Measurements from ENCODE around the gene PRKX.

Gene PRKX

GRCh38 chrX:3713937-3714434 lies 537 bp upstream of the PRKX start:
- TF ChIP-seq MAX (IDR thresholded peaks at IDR 0.05) (no peak), EP300 (IDR thresholded peaks at IDR 0.05; ENCODE audit: borderline replicate concordance) (no peak), TAF1 (IDR thresholded peaks at IDR 0.05; ENCODE audit: low read depth) (no peak), NFIC (IDR thresholded peaks at IDR 0.05) (no peak), YY1 (IDR thresholded peaks at IDR 0.05; ENCODE audit: low read depth) (no peak), ZBTB7A (IDR thresholded peaks at IDR 0.05; ENCODE audit: low read depth) (no peak), FOXM1 (IDR thresholded peaks at IDR 0.05; ENCODE audit: borderline replicate concordance, low read depth) (no peak), CREB1 (IDR thresholded peaks at IDR 0.05; ENCODE audit: low read depth) (no peak), RAD21 (IDR thresholded peaks at IDR 0.05; ENCODE audit: low read depth) (no peak), USF1 (IDR thresholded peaks at IDR 0.05) (no peak), REST (IDR thresholded peaks at IDR 0.05; ENCODE audit: low read depth) (no peak), EGR1 (IDR thresholded peaks at IDR 0.05) (no peak), TCF12 (IDR thresholded peaks at IDR 0.05; ENCODE audit: low read depth) (no peak), CEBPB (IDR thresholded peaks at IDR 0.05) (no peak), TEAD4 (IDR thresholded peaks at IDR 0.05) (no peak)

- TF ChIP-seq FOXM1 (IDR thresholded peaks at IDR 0.05; ENCODE audit: borderline replicate concordance, low read depth) (no peak), EGR1 (IDR thresholded peaks at IDR 0.05) (no peak)
Measured at GRCh38 chrX:3712870-3713224, 602 bp downstream of the PRKX start.

GRCh38 chrX:3712051-3712869 lies 1.2 kb downstream of the PRKX start:
- TF ChIP-seq TAF1 (IDR thresholded peaks at IDR 0.05; ENCODE audit: low read depth) (no peak), NFIC (IDR thresholded peaks at IDR 0.05) (no peak), YY1 (IDR thresholded peaks at IDR 0.05; ENCODE audit: low read depth) (no peak), USF1 (IDR thresholded peaks at IDR 0.05) (no peak), TEAD4 (IDR thresholded peaks at IDR 0.05) (no peak), CREB1 (IDR thresholded peaks at IDR 0.05; ENCODE audit: low read depth) (no peak), RAD21 (IDR thresholded peaks at IDR 0.05; ENCODE audit: low read depth) (no peak), TCF12 (IDR thresholded peaks at IDR 0.05; ENCODE audit: low read depth) (no peak), EGR1 (IDR thresholded peaks at IDR 0.05) (no peak), EP300 (IDR thresholded peaks at IDR 0.05; ENCODE audit: borderline replicate concordance) (no peak), ZBTB7A (IDR thresholded peaks at IDR 0.05; ENCODE audit: low read depth) (no peak), FOXM1 (IDR thresholded peaks at IDR 0.05; ENCODE audit: borderline replicate concordance, low read depth) (no peak), REST (IDR thresholded peaks at IDR 0.05; ENCODE audit: low read depth) (no peak)

GRCh38 chrX:3711331-3711917 lies 2.0 kb downstream of the PRKX start:
- TF ChIP-seq USF1 (IDR thresholded peaks at IDR 0.05) (no peak), CREB1 (IDR thresholded peaks at IDR 0.05; ENCODE audit: low read depth) (no peak), MAX (IDR thresholded peaks at IDR 0.05) (no peak), EGR1 (IDR thresholded peaks at IDR 0.05) (no peak), TEAD4 (IDR thresholded peaks at IDR 0.05) (no peak), TCF12 (IDR thresholded peaks at IDR 0.05; ENCODE audit: low read depth) (no peak), RAD21 (IDR thresholded peaks at IDR 0.05; ENCODE audit: low read depth) (no peak), ZBTB7A (IDR thresholded peaks at IDR 0.05; ENCODE audit: low read depth) (no peak), REST (IDR thresholded peaks at IDR 0.05; ENCODE audit: low read depth) (no peak), EP300 (IDR thresholded peaks at IDR 0.05; ENCODE audit: borderline replicate concordance) (no peak), NFIC (IDR thresholded peaks at IDR 0.05) (no peak), CEBPB (IDR thresholded peaks at IDR 0.05) (no peak), YY1 (IDR thresholded peaks at IDR 0.05; ENCODE audit: low read depth) (no peak), FOXM1 (IDR thresholded peaks at IDR 0.05; ENCODE audit: borderline replicate concordance, low read depth) (no peak)

All from Ishikawa (cell line).